BLaER1 (cell line): ENCODE measurements around the gene CNOT4.
"Not testable (repeated sequence)": the region's sequence is repeated elsewhere in the genome, so short reads cannot be mapped to it uniquely, and the experiment has no call there.

Experiments used
- H3K27ac ChIP-seq: shearing (Covaris generic); formaldehyde crosslinking; 2 replicates; pipeline ENCODE4 v1.8.1; 2022
- H3K27me3 ChIP-seq: shearing (Covaris generic); formaldehyde crosslinking; 2 replicates; pipeline ENCODE4 v1.8.1; 2022
- H3K36me3 ChIP-seq: shearing (Covaris generic); formaldehyde crosslinking; 2 replicates; pipeline ENCODE4 v1.8.1; 2022
- H3K4me1 ChIP-seq: shearing (Covaris generic); formaldehyde crosslinking; 2 replicates; pipeline ENCODE4 v1.8.1; 2022
- H3K4me2 ChIP-seq: shearing (Covaris generic); formaldehyde crosslinking; 2 replicates; pipeline ENCODE4 v1.8.1; 2022
- H3K4me3 ChIP-seq: shearing (Covaris generic); formaldehyde crosslinking; 2 replicates; pipeline ENCODE4 v1.8.1; 2022
- H3K9ac ChIP-seq: shearing (Covaris generic); formaldehyde crosslinking; 2 replicates; pipeline ENCODE4 v1.8.1; 2022
- H3K9me3 ChIP-seq: shearing (Covaris generic); formaldehyde crosslinking; 2 replicates; pipeline ENCODE4 v1.8.1; 2022
- H4K20me1 ChIP-seq: shearing (Covaris generic); formaldehyde crosslinking; 2 replicates; pipeline ENCODE4 v1.8.1; 2022
- Cebpa-rat ChIP-seq: shearing (Covaris generic); IDR thresholded peaks from 2 replicates; pipeline ENCODE4 v1.8.1; 2022

Gene CNOT4

DNA sequence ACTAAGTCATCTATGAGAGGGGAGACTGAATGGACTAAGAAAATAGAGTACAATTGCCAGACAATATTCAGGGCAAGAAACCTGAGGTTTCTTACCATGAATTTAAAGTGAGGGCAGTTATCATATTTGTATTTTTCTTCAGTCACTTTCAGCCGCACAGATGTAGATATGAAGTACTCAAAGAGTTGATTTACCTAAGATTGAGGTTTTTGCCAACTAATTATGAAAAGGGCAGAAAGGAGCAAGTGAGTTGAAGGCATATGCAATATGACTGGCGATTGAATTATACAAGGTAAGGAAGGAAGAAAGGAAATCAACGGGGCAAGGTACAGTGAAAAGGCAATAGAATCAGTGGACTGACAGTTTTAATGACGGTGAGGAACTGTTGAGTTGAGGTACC lies 17.8 kb downstream of the CNOT4 start:
- Histone ChIP-seq H3K4me2 (no peak overlapping the region), H3K4me1 (no peaks in the 10 kb centered on the region), H4K20me1 (peaks cover 88% of the 10 kb centered on the region), H3K9ac (no peak overlapping the region), H3K9me3 (peaks cover 5% of the 10 kb centered on the region; the same call in 1 of the 2 replicates), H3K27ac (no peak overlapping the region), H3K36me3 (peaks cover 30% of the 10 kb centered on the region; the same call in 1 of the 2 replicates), H3K4me3 (no peak overlapping the region), H3K27me3 (no peaks in the 10 kb centered on the region)
- TF ChIP-seq Cebpa-rat = no peak

DNA sequence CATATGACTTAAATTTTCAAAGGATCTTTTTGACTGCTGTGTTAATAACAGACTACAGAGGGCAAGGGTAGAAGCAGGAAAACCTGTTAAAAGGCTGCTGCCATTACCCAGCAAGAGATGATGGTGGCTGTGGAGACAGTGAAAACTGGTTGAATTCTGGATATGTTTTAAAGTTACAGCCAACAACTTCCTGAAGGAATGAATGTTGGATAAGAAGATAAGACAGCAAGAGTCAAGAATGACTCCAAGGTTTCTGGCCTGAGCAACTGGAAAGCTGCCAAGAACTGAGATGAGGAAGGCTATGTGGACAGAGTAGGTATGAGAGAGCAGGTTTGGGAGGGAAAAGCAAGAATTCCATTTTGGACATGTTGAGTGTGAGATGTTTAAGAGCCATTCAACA lies 19.1 kb downstream of the CNOT4 start:
- H4K20me1 ChIP-seq = peaks cover 80% of the 10 kb centered on the region
- no peaks in the 10 kb centered on the region for H3K4me1 ChIP-seq
- H3K9me3 ChIP-seq = peaks cover 5% of the 10 kb centered on the region; the same call in 1 of the 2 replicates
- H3K4me3 ChIP-seq = no peak overlapping the region
- no peak overlapping the region for H3K4me2 ChIP-seq
- no peak for TF ChIP-seq Cebpa-rat
- H3K36me3 ChIP-seq = peaks cover 31% of the 10 kb centered on the region; the same call in 1 of the 2 replicates
- no peak overlapping the region for H3K27ac ChIP-seq
- no peaks in the 10 kb centered on the region for H3K27me3 ChIP-seq
- H3K9ac ChIP-seq = no peak overlapping the region

DNA sequence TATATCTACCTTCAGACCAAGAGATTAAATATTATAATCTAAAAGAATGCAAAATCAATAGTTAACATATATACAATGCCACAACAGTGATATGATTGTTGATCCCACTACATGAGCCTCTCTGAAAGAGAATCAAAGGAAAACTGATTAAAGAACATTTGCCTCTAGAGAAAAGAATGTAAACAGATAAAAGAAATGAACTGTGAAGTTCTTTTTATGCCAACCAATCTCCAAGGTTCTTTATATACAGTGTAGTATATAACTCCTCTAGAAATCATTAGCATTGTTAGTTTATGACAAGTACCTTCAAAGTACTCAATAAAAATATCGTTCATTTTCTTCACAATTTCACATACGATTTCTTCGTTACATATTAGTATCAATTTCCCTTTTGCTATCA lies 20.1 kb downstream of the CNOT4 start:
- no peaks in the 10 kb centered on the region for H3K27me3 ChIP-seq
- no peak for TF ChIP-seq Cebpa-rat
- H3K9me3 ChIP-seq = peaks cover 13% of the 10 kb centered on the region; the same call in 1 of the 2 replicates
- no peak overlapping the region for H3K27ac ChIP-seq
- H3K4me1 ChIP-seq = no peaks in the 10 kb centered on the region
- peaks cover 80% of the 10 kb centered on the region for H4K20me1 ChIP-seq
- H3K36me3 ChIP-seq = peaks cover 40% of the 10 kb centered on the region; the same call in 1 of the 2 replicates
- no peak overlapping the region for H3K4me2 ChIP-seq
- no peak overlapping the region for H3K4me3 ChIP-seq
- H3K9ac ChIP-seq = no peak overlapping the region

DNA sequence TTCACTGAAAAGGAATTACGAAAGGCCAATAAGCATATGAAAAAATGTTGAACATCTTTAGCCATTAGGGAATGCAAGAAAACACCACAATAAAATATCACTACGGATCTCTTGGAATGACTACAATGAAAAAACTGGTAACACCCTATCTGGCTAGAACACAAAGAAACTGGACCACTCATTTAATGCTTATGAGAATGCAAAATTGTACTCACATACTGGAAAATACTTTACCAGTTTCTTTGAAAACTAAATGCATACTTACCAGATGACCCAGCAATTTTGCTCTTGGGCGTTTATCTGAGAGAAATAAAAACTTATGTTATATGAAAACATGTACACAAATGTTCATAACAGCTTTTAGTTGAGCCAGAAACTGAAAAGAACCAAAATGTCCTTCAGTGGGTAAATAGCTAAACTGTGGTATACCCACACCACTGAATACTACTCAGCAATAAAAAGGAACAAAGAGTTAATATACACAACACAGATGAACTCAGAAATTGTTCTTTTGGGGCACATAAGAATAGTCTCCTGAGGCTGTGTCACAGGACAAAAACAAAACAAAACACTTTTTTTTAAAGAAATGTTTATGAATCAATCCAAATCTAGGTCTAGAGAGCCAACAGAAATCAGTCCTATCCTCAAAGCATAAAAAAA lies 23.5 kb downstream of the CNOT4 start:
- H3K27me3 ChIP-seq = no peaks in the 10 kb centered on the region
- TF ChIP-seq Cebpa-rat = no peak
- H3K4me2 ChIP-seq = no peak overlapping the region
- peaks cover 13% of the 10 kb centered on the region; the same call in 1 of the 2 replicates for H3K9me3 ChIP-seq
- H3K9ac ChIP-seq = no peak overlapping the region
- H4K20me1 ChIP-seq = peaks cover 81% of the 10 kb centered on the region
- no peak overlapping the region for H3K27ac ChIP-seq
- peaks cover 37% of the 10 kb centered on the region for H3K36me3 ChIP-seq
- H3K4me1 ChIP-seq = peaks cover 3% of the 10 kb centered on the region; the same call in 1 of the 2 replicates
- H3K4me3 ChIP-seq = no peak overlapping the region

DNA sequence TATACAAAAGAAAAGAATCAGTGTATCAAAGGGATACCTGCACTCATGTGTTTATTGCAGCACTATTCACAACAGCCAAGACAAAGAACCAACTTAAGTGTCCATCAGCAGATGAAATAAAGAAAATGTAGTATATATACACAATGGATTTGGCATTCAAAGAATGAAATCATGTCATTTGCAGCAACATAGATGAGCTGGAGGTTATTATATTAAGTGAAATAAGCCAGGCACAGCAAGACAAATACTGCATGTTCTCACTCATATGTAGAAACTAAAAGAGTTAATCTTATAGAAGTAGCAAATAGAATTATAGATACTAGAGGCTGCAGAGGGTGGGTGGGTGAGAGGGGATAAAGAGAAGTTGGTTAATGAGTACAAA lies 28.3 kb downstream of the CNOT4 start:
- Histone ChIP-seq H3K4me1 (peaks cover 6% of the 10 kb centered on the region; the same call in 1 of the 2 replicates), H3K36me3 (peaks cover 34% of the 10 kb centered on the region), H3K27me3 (no peaks in the 10 kb centered on the region), H4K20me1 (peaks cover 82% of the 10 kb centered on the region), H3K9me3 (peaks cover 8% of the 10 kb centered on the region; the same call in 1 of the 2 replicates), H3K4me2 (no peak overlapping the region), H3K27ac (no peak overlapping the region), H3K4me3 (no peak overlapping the region), H3K9ac (no peak overlapping the region)
- TF ChIP-seq Cebpa-rat = no peak

DNA sequence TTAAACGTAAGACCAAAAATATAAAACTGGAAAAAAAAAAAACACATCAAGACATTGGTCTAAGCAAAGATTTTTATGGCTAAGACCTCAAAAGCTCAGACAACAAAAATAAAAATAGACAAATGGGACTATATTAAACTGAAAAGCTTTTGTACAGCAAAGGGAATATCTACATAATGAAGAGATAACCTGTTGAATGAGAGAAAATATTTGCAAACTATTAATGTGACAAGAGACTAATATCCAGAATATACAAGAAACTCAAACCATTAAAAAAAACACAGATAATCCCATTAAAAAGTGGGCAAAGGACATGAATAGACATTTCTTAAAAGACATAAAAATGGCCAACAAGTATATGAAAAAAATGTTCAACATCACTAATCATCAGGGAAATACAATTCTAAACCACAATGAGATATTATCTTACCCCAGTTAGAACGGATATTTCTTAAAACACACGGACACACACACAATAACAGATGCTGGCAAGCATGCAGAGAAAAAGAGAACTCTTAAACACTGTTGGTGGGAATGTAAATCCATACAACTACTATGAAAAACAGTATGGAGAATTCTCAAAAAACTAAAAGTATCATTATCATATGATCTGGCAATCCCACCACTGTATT lies 28.8 kb downstream of the CNOT4 start:
- peaks cover 8% of the 10 kb centered on the region; the same call in 1 of the 2 replicates for H3K9me3 ChIP-seq
- no peaks in the 10 kb centered on the region for H3K27me3 ChIP-seq
- peaks cover 37% of the 10 kb centered on the region for H3K36me3 ChIP-seq
- H3K4me1 ChIP-seq = peaks cover 6% of the 10 kb centered on the region; the same call in 1 of the 2 replicates
- H4K20me1 ChIP-seq = peaks cover 87% of the 10 kb centered on the region
- TF ChIP-seq Cebpa-rat = no peak
- no peak overlapping the region for H3K4me3 ChIP-seq
- H3K27ac ChIP-seq = no peak overlapping the region
- H3K4me2 ChIP-seq = no peak overlapping the region
- no peak overlapping the region for H3K9ac ChIP-seq

DNA sequence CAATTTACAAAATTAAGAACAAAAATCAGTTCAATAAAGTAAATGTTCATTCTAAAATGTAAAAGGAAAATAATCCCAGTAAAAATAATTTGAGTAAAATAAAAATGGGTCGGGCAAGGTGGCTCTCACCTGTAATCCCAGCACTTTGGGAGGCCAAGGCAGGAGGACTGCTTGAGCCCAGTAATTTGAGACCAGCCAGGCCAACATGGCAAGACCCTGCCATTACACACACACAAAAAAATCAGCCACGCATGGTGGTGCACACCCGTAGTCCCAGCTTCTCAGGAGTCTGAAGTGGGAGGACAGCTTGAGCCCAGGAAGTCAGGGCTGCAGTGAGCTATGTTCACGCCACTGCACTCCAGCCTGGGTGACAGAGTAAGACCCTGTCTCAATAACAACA lies 34.4 kb downstream of the CNOT4 start:
- Histone ChIP-seq H3K9me3 (no peaks in the 10 kb centered on the region), H3K4me2 (no peak overlapping the region), H3K27me3 (no peaks in the 10 kb centered on the region), H4K20me1 (peaks cover 67% of the 10 kb centered on the region), H3K36me3 (peaks cover 15% of the 10 kb centered on the region), H3K4me3 (no peak overlapping the region), H3K27ac (no peak overlapping the region), H3K4me1 (no peaks in the 10 kb centered on the region), H3K9ac (no peak overlapping the region)
- no peak for TF ChIP-seq Cebpa-rat

DNA sequence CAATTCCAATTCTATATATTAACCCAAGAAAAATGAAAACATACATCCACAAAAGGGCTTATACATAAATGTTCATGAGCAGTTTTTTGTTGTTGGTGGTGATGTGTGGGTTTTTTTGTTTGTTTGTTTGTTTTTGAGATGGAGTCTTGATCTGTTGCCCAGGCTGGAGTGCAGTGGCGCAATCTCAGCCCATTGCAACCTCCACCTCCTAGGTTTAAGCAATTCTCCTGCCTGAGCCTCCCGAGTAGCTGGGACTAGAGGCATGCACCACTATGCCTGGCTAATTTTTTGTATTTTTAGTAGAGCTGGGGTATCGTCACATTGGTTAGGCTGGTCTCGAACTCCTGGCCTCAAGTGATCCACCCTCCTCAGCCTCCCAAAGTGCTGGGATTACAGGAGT lies 40.2 kb downstream of the CNOT4 start:
- not testable (repeated sequence) for H3K9me3 ChIP-seq, H3K4me2 ChIP-seq, H3K4me3 ChIP-seq, H3K9ac ChIP-seq, H3K27me3 ChIP-seq, H3K27ac ChIP-seq, H3K36me3 ChIP-seq, H3K4me1 ChIP-seq
- peaks cover 56% of the 10 kb centered on the region for H4K20me1 ChIP-seq

DNA sequence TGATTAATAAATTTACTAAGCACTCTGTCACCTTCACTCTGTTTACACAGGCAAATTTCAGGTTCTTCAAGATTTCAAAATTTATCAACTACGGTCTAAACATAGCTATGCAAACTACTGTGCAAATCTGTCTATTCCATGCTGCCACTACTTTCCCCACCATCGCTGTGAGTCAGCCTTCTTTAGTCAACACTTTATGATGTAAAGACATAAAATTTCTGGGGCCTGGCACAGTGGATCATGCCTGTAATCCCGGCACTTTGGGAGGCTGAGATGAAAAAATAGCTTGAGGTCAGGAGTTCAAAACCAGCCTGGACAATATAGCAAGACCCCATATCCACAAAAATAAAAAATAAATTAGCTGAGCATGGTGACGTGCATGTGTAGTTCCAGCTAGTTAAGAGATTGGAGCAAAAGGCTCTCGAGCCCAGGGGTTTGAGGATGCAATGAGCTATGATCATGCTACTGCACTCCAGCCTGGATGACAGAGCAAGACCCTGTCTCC lies 42.6 kb downstream of the CNOT4 start:
- H3K4me3 ChIP-seq = no peak overlapping the region
- H3K27me3 ChIP-seq = no peaks in the 10 kb centered on the region
- H3K9ac ChIP-seq = no peak overlapping the region
- H3K27ac ChIP-seq = no peak overlapping the region
- peaks cover 16% of the 10 kb centered on the region for H3K9me3 ChIP-seq
- H3K4me2 ChIP-seq = no peak overlapping the region
- H3K4me1 ChIP-seq = 0 out of 2 replicates have a peak, but pooled peaks cover 7% of the 10 kb centered on the region
- no peak for TF ChIP-seq Cebpa-rat
- H3K36me3 ChIP-seq = peaks cover 21% of the 10 kb centered on the region
- peaks cover 66% of the 10 kb centered on the region for H4K20me1 ChIP-seq
